Omental fat pad (tissue), 4 donors: Measurements from ENCODE around the gene IGF2R. TPM values are rescaled to one million over a fixed set of nuclear protein-coding genes. Genes with fewer than 3 reads are reported as not detected.
"Not testable (repeated sequence)": the region's sequence is repeated elsewhere in the genome, so short reads cannot be mapped to it uniquely, and the experiment has no call there.

Experiments used
- ATAC-seq: fragments of 150-250 bp; one replicate; pipeline ENCODE4 v1.9.1; 2016; ENCODE audit warnings: mild to moderate bottlenecking, moderate library complexity; ENCODE audit not compliant: low FRiP score
- DNase-seq: peaks from one replicate; pipeline ENCODE4 v3.0.0-alpha.2; 2019; ENCODE audit warnings: low spot score
- CTCF ChIP-seq, 3 donors: fragments of 450-650 bp; IDR thresholded peaks; one replicate each; pipeline ENCODE4 v1.5.1; 2016 to 2017; ENCODE audit warnings: antibody characterized with exemption in 3 of 3, mild to moderate bottlenecking in 3 of 3, moderate library complexity in 2 of 3
- total RNA-seq, 4 donors: library from RNA; depleted of rRNA; stranded (reverse); fragments of >200 nt; gene quantifications; one replicate each; pipeline ENCODE4 v1.1.0, GENCODE V29; 2016

IGF2R gene
- total RNA-seq, 4 donors from 2014 or later = 69.9 to 131 (median 110) TPM

GRCh38 chr6:160110586-160111123 lies 141.8 kb downstream of the IGF2R start:
- ATAC-seq (no peak), DNase-seq (no peak)
- TF ChIP-seq CTCF (IDR thresholded peaks at IDR 0.05) = no peak

GRCh38 chr6:160111806-160112205 lies 142.9 kb downstream of the IGF2R start:
- no peak for TF ChIP-seq CTCF (IDR thresholded peaks at IDR 0.05)
- no peak for DNase-seq
- ATAC-seq = no peak

- ATAC-seq (no peak), DNase-seq (no peak)
- no peak for TF ChIP-seq CTCF (IDR thresholded peaks at IDR 0.05)
Measured at GRCh38 chr6:160112628-160113299, 143.9 kb downstream of the IGF2R start.

GRCh38 chr6:160114536-160114935 lies 145.7 kb downstream of the IGF2R start:
- ATAC-seq, DNase-seq: not testable (repeated sequence)

- no peak for DNase-seq
- TF ChIP-seq CTCF (IDR thresholded peaks at IDR 0.05) = no peak
- no peak for ATAC-seq
Measured at GRCh38 chr6:160115421-160115820, 146.5 kb downstream of the IGF2R start.

- DNase-seq (no peak), ATAC-seq (no peak)
- no peak for TF ChIP-seq CTCF (IDR thresholded peaks at IDR 0.05)
Measured at GRCh38 chr6:160116411-160116810, 147.5 kb downstream of the IGF2R start.

- no peak for ATAC-seq
- TF ChIP-seq CTCF (IDR thresholded peaks at IDR 0.05) = no peak
- no peak for DNase-seq
Measured at GRCh38 chr6:160117137-160117536, 148.3 kb downstream of the IGF2R start.
